ENCODE measurements around the gene YWHAB. TPM values are rescaled to one million over a fixed set of nuclear protein-coding genes. Genes with fewer than 3 reads are reported as not detected.

The YWHAB gene
- total RNA-seq, 1 experiment from 2014 or later, result 267 TPM

- no peak overlapping the region for H3K4me3 ChIP-seq (ENCODE audit: low read depth in 2 of 2, low read length in 2 of 2)
- H3K27ac ChIP-seq (ENCODE audit: low read length), result no peak overlapping the region
- H3K36me3 ChIP-seq (ENCODE audit: control insufficient read depth, insufficient read depth, low read length), result no peaks in the 10 kb centered on the region; the same call in 1 of the 2 replicates
- TF ChIP-seq TCF7L2 (IDR thresholded peaks at IDR 0.05; ENCODE audit: low read depth, low read length) (no peak), REST (IDR thresholded peaks at IDR 0.05; ENCODE audit: insufficient read depth in 1 of 2, low read depth in 2 of 2, low read length in 1 of 2) (no peak)
- H3K4me1 ChIP-seq (ENCODE audit: control insufficient read depth, insufficient read depth, low read length), result peaks cover 7% of the 10 kb centered on the region
- ATAC-seq (no peak), DNase-seq (ENCODE audit: low read depth, low spot score) (no peak)
- BruUV-seq (replicated peaks), result no TSS peak
- ChIA-PET CTCF (no interaction called here), POLR2A (no interaction called here)
- intact Hi-C loops (cut with micrococcal nuclease; ENCODE audit: unreplicated experiment), result no loop called here
- no peaks in the 10 kb centered on the region for H3K27me3 ChIP-seq (ENCODE audit: control insufficient read depth, insufficient read depth, low read length)
- in situ Hi-C loops (cut with HindIII; ENCODE audit: low pct_unique_long_range_greater_than_20kb, low sequenced_read_pairs), result no loop called here
- H3K9me3 ChIP-seq (ENCODE audit: control insufficient read depth, insufficient read depth, low read depth, low read length), result no peaks in the 10 kb centered on the region
Measured at GRCh38 chr20:44894959-44895358, 9.5 kb downstream of the YWHAB start.

- H3K4me1 ChIP-seq (ENCODE audit: control insufficient read depth, insufficient read depth, low read length), result peaks cover 6% of the 10 kb centered on the region; the same call in 1 of the 2 replicates
- H3K27ac ChIP-seq (ENCODE audit: low read length), result no peak overlapping the region
- no peaks in the 10 kb centered on the region for H3K9me3 ChIP-seq (ENCODE audit: control insufficient read depth, insufficient read depth, low read depth, low read length)
- no peaks in the 10 kb centered on the region; the same call in 1 of the 2 replicates for H3K36me3 ChIP-seq (ENCODE audit: control insufficient read depth, insufficient read depth, low read length)
- in situ Hi-C loops (cut with HindIII; ENCODE audit: low pct_unique_long_range_greater_than_20kb, low sequenced_read_pairs), result no loop called here
- no peak for DNase-seq (ENCODE audit: low read depth, low spot score)
- intact Hi-C loops (cut with micrococcal nuclease; ENCODE audit: unreplicated experiment), result no loop called here
- no peaks in the 10 kb centered on the region for H3K27me3 ChIP-seq (ENCODE audit: control insufficient read depth, insufficient read depth, low read length)
- ChIA-PET POLR2A (no interaction called here), CTCF (no interaction called here)
- no peak for ATAC-seq
- no peak overlapping the region for H3K4me3 ChIP-seq (ENCODE audit: low read depth in 2 of 2, low read length in 2 of 2)
- TF ChIP-seq POLR2AphosphoS5 (IDR thresholded peaks at IDR 0.05; ENCODE audit: low read depth, low read length) (no peak), REST (IDR thresholded peaks at IDR 0.05; ENCODE audit: insufficient read depth in 1 of 2, low read depth in 2 of 2, low read length in 1 of 2) (no peak), TCF7L2 (IDR thresholded peaks at IDR 0.05; ENCODE audit: low read depth, low read length) (no peak), CTCF (IDR thresholded peaks at IDR 0.05) (no peak), SIN3A (IDR thresholded peaks at IDR 0.05; ENCODE audit: borderline replicate concordance, insufficient read depth, low read depth, low read length) (no peak)
- BruUV-seq (replicated peaks), result no TSS peak
Measured at GRCh38 chr20:44896583-44896982, 11.1 kb downstream of the YWHAB start.
